CD4-positive, alpha-beta T cell treated with Interferon alpha-2 for 1 hour (primary cell): Measurements from ENCODE around the gene SMARCA2.

ENCODE experiments used
- DNase-seq, 2 donors: peaks; one replicate each; pipeline ENCODE4 v3.0.0-alpha.2; 2020 to 2022

SMARCA2 gene

GRCh38 chr9:2106666-2107065 is 91.5 kb downstream of the SMARCA2 start:
- no peak for DNase-seq

GRCh38 chr9:2107906-2108451 is 92.8 kb downstream of the SMARCA2 start:
- no peak for DNase-seq

GRCh38 chr9:2109069-2109650 is 94.0 kb downstream of the SMARCA2 start:
- DNase-seq, result no peak

GRCh38 chr9:2110036-2110435 is 94.9 kb downstream of the SMARCA2 start:
- DNase-seq, result no peak

- DNase-seq, result no peak
Measured at GRCh38 chr9:2116073-2116472, 100.9 kb downstream of the SMARCA2 start.

GRCh38 chr9:2117527-2117926 is 102.4 kb downstream of the SMARCA2 start:
- DNase-seq, result no peak

GRCh38 chr9:2119566-2119965 is 104.4 kb downstream of the SMARCA2 start:
- DNase-seq, result no peak

- no peak for DNase-seq
Measured at GRCh38 chr9:2120926-2121689, 106.0 kb downstream of the SMARCA2 start.

- no peak for DNase-seq
Measured at GRCh38 chr9:2122299-2122698, 107.2 kb downstream of the SMARCA2 start.

- DNase-seq, result peak in 1 of 2 donors; percentile 34
Measured at GRCh38 chr9:2125906-2126305, 110.8 kb downstream of the SMARCA2 start.

- no peak for DNase-seq
Measured at GRCh38 chr9:2126331-2126803, 111.2 kb downstream of the SMARCA2 start.

- DNase-seq, result no peak
Measured at GRCh38 chr9:2127486-2127885, 112.3 kb downstream of the SMARCA2 start.

GRCh38 chr9:2128141-2128540 is 113.0 kb downstream of the SMARCA2 start:
- no peak for DNase-seq

- DNase-seq, result no peak
Measured at GRCh38 chr9:2128618-2129017, 113.5 kb downstream of the SMARCA2 start.

- DNase-seq, result no peak
Measured at GRCh38 chr9:2130941-2131340, 115.8 kb downstream of the SMARCA2 start.

GRCh38 chr9:2132484-2133082 is 117.4 kb downstream of the SMARCA2 start:
- peak in 1 of 2 donors; percentile 31 for DNase-seq

- DNase-seq, result no peak
Measured at GRCh38 chr9:2134391-2134790, 119.2 kb downstream of the SMARCA2 start.

GRCh38 chr9:2138646-2139045 is 123.5 kb downstream of the SMARCA2 start:
- no peak for DNase-seq

GRCh38 chr9:2140600-2141223 is 125.6 kb downstream of the SMARCA2 start:
- DNase-seq, result no peak

GRCh38 chr9:2142212-2142611 is 127.1 kb downstream of the SMARCA2 start:
- no peak for DNase-seq

GRCh38 chr9:2144619-2145018 is 129.5 kb downstream of the SMARCA2 start:
- no peak for DNase-seq

GRCh38 chr9:2145746-2146145 is 130.6 kb downstream of the SMARCA2 start:
- DNase-seq, result no peak

- DNase-seq, result peak in 1 of 2 donors; percentile 17
Measured at GRCh38 chr9:2146700-2147099, 131.6 kb downstream of the SMARCA2 start.
